BJ (cell line): Measurements from ENCODE around the gene SLC22A6. TPM values are rescaled to one million over a fixed set of nuclear protein-coding genes. Genes with fewer than 3 reads are reported as not detected.

Experiments
- CTCF ChIA-PET: fragments of 350-600 bp; formaldehyde crosslinking; extraction: SDS; loops from one replicate; lab custom pipeline; 2021; ENCODE audit warnings: antibody characterized with exemption, inconsistent platforms; lab: Yijun Ruan, JAX
- POLR2A ChIA-PET: fragments of 300-600 bp; sonication (Branson Sonifier 250); formaldehyde crosslinking; extraction: SDS; loops from one replicate; lab custom pipeline; 2021; ENCODE audit warnings: antibody characterized with exemption; lab: Charles Lee
- DNase-seq: peaks from one replicate; pipeline ENCODE4 v3.0.0-alpha.2; 2011; ENCODE audit warnings: low read depth
- H3K27me3 ChIP-seq: 2 replicates; pipeline ENCODE4 v1.6.0; 2011; ENCODE audit warnings: low read length; ENCODE audit not compliant: control insufficient read depth, insufficient read depth
- H3K36me3 ChIP-seq: 2 replicates; pipeline ENCODE4 v1.5.1; 2011; ENCODE audit warnings: low read length; ENCODE audit not compliant: control insufficient read depth, insufficient read depth
- H3K4me3 ChIP-seq: 2 replicates; pipeline ENCODE4 v1.5.1; 2011; ENCODE audit warnings: low read depth, mild to moderate bottlenecking, control low read depth, low read length
- polyA plus RNA-seq: library from polyadenylated mRNA; depleted of rRNA; stranded (reverse); fragments of >200 nt; gene quantifications from 2 replicates; pipeline ENCODE4 v1.2.3, GENCODE V29; 2011
- TF ChIP-seq, protein P1 (sequence below): IDR thresholded peaks from 2 replicates; pipeline ENCODE4 v1.5.1; 2011; ENCODE audit warnings: low read depth, mild to moderate bottlenecking, control low read depth, inconsistent platforms, low read length, moderate library complexity; ENCODE audit not compliant: insufficient read depth

Gene SLC22A6
- polyA plus RNA-seq, 1 experiment = not detected

DNA sequence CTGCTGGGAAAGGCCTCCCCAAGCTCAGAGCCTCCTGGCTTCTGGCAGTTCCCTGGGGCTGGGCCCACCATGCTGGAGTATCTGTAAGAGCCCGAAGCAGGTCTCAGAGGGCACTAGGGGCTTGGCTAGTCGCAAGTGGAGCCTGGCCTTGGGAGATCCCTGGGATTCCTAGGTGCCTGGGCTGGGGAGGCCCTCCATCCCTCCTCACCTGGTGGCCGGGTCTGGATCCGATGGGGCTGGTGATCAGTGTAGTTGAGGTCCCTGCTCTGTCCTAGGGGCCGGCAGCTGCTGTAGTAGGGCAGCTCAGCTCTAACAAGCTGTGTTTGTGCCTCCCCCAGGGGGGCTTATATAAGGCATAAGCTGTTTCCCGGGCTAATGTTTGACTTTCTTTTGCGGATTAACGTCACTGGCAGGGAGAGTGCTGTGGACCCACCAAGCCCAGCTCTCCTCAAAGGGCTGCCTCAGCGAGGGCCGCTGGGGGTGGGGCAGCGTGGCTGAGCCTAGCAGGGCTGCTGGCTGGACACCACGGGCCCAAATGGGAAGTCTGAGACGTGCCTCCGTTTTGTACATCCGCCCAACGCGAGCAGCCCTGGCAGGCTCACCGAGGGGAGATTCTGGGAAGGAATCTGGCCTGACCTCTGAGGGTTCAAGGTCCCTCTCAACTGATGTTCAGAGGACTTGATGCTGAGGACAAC, 30.9 kb upstream of the SLC22A6 start, which contains the start of gene SLC22A8:
TSS of gene SLC22A8 (minus strand) at position 321 of the 695 bp plus-strand sequence. CDS start 883 bp downstream, outside the sequence.
- TF ChIP-seq, protein P1, sequence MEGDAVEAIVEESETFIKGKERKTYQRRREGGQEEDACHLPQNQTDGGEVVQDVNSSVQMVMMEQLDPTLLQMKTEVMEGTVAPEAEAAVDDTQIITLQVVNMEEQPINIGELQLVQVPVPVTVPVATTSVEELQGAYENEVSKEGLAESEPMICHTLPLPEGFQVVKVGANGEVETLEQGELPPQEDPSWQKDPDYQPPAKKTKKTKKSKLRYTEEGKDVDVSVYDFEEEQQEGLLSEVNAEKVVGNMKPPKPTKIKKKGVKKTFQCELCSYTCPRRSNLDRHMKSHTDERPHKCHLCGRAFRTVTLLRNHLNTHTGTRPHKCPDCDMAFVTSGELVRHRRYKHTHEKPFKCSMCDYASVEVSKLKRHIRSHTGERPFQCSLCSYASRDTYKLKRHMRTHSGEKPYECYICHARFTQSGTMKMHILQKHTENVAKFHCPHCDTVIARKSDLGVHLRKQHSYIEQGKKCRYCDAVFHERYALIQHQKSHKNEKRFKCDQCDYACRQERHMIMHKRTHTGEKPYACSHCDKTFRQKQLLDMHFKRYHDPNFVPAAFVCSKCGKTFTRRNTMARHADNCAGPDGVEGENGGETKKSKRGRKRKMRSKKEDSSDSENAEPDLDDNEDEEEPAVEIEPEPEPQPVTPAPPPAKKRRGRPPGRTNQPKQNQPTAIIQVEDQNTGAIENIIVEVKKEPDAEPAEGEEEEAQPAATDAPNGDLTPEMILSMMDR = no peak
- no peak within 1 kb of the TSS for H3K4me3 ChIP-seq
- DNase-seq = no peak
- no peaks in the 10 kb centered on the region for H3K36me3 ChIP-seq
- ChIA-PET CTCF (interaction anchor here (0.5 to 3.4 kb wide), 3 partner anchors 8 to 287 kb away, joined by 4 to 21 read pairs (median 5); no protein-coding TSS in a partner anchor), POLR2A (no interaction called here)
- H3K27me3 ChIP-seq = peaks cover 1% of the 10 kb centered on the region

DNA sequence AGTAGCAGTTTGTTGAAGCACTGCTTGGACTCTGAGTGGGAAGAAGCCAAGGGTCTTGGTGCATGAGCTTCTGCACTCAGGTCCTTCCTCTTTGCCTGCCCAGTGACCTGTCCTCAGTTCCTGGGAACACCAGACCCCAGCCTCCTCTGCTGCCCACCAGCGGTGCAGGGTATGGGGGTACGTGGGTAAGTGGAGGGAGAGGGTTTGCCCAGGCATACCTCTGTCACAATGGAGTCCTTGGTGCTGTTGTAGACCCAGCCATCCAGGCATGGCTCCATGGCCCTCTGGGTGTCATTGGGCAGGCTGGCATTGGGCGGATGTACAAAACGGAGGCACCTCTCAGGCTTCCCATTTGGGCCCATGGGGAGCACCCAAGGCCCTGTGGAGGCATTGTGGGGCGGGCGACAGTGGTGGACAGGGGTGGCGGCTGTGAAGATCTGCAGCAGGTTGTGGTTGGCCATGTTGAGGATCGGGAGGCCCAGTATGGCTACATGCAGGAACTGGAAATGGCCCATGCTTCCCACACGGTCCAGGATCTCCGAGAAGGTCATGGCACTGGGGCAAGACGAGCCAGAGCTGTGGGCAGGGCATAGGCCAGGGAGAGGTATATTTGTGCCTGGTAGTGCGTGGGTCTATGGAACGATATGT, 29.8 kb upstream of the SLC22A6 start:
- Histone ChIP-seq H3K27me3 (peaks cover 1% of the 10 kb centered on the region), H3K4me3 (no peak overlapping the region), H3K36me3 (no peaks in the 10 kb centered on the region)
- ChIA-PET CTCF (interaction anchor here (0.5 to 3.4 kb wide), 3 partner anchors 9 to 286 kb away, joined by 4 to 21 read pairs (median 5); no protein-coding TSS in a partner anchor), POLR2A (no interaction called here)
- DNase-seq = no peak
- TF ChIP-seq, protein P1 = no peak

DNA sequence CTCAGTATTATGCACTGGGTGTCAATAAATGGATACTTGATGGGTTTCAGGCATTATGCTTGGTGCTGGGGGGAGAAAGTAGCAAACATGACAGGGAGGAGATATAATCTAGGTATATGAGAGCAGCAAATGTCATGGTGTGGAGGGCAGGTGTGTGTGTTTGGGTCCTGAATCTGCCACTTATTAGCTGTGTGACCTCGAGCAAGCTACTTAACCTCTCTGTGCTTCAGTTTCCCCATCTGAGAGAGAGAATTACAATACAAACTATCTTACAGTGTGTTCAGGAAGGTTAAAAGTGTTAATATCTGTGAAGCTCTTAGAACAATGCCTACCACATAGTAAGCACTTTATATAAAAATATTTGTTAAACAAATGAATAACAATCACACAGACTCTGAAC, 28.1 kb upstream of the SLC22A6 start:
- no peak overlapping the region for H3K4me3 ChIP-seq
- ChIA-PET CTCF (interaction anchor here (3.4 kb wide), 1 partner anchor 11 kb away, joined by 21 read pairs; no protein-coding TSS in a partner anchor), POLR2A (no interaction called here)
- no peaks in the 10 kb centered on the region for H3K36me3 ChIP-seq
- TF ChIP-seq, protein P1 = no peak
- no peak for DNase-seq
- peaks cover 1% of the 10 kb centered on the region for H3K27me3 ChIP-seq

DNA sequence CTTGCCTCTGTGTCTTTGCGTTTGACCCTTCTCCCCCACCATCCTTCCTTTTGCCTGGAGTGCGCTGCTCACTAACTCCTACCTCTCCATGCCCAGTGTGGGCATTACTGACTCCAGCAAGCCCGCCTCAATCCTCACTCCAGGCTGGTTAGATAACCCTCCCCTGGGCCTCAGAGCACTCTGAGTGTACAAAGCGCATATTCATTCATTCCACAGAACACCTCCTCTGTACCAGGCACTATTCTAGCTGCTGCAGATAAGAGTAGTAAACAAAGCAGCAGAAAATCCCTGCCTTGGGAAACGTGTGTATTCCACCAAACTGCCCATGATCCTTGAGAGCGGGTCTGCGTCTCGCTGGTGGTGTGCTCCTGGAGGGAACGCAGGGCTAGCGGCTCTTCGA, 27.7 kb upstream of the SLC22A6 start:
- POLR2A ChIA-PET = no interaction called here
- Histone ChIP-seq H3K27me3 (peaks cover 1% of the 10 kb centered on the region), H3K36me3 (no peaks in the 10 kb centered on the region), H3K4me3 (no peak overlapping the region)
- TF ChIP-seq, protein P1 = no peak
- no peak for DNase-seq
- CTCF ChIA-PET = interaction anchor here (3.4 kb wide), 1 partner anchor 11 kb away, joined by 21 read pairs; no protein-coding TSS in a partner anchor

DNA sequence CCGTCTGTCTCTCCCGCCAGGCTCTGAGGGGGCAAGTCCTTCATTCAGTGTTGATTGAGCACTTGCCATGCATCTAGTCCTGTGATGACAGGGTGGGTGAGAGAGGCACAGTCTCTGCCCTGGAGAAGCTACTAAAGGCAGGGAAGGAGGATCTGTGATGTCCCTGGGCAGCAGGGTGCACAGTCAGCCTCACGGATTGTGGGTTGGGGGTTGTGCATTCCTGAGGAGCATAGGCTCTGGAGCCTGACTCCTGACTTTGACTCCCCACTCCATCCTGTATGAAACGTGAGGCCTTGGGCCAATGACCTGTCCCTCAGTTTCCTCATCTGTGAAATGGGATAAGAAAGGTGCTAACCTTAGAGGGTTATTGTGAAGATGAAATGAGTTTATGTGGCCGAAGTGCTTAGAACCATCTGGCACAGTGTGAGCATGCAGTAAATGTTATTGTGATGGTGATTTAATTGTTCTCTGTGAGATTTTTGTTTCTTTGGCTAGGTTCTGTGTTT, 26.2 kb upstream of the SLC22A6 start:
- DNase-seq = no peak
- TF ChIP-seq, protein P1 = no peak
- Histone ChIP-seq H3K4me3 (no peak overlapping the region), H3K27me3 (peaks cover 3% of the 10 kb centered on the region), H3K36me3 (no peaks in the 10 kb centered on the region)
- ChIA-PET CTCF (interaction anchor here (0.7 to 4.9 kb wide), 3 partner anchors 11 to 105 kb away, joined by 3 to 35 read pairs (median 25); no protein-coding TSS in a partner anchor), POLR2A (no interaction called here)
